Neural crest cell (in vitro differentiated cells): ENCODE results near the gene ADM. TPM values are rescaled to one million over a fixed set of nuclear protein-coding genes. Genes with fewer than 3 reads are reported as not detected.

ENCODE experiments used
- DNase-seq: peaks from one replicate; pipeline ENCODE4 v3.0.0; 2021; ENCODE audit warnings: low read depth, mixed read lengths, low spot score
- H3K27ac Mint-ChIP-seq: one replicate; pipeline ENCODE4 v1.8.0; 2021; ENCODE audit warnings: mild to moderate bottlenecking, mixed read lengths; ENCODE audit not compliant: unreplicated experiment
- H3K27me3 Mint-ChIP-seq: 2 replicates; pipeline ENCODE4 v1.8.0; 2021; ENCODE audit warnings: low read depth, mild to moderate bottlenecking, mixed read lengths
- H3K36me3 Mint-ChIP-seq: 2 replicates; pipeline ENCODE4 v1.8.0; 2021; ENCODE audit warnings: low read depth, mild to moderate bottlenecking, mixed read lengths
- H3K4me1 Mint-ChIP-seq: 2 replicates; pipeline ENCODE4 v1.8.0; 2021; ENCODE audit warnings: mixed read lengths
- H3K4me3 Mint-ChIP-seq: one replicate; pipeline ENCODE4 v1.8.0; 2021; ENCODE audit warnings: mild to moderate bottlenecking, mixed read lengths
- H3K9me3 Mint-ChIP-seq: 2 replicates; pipeline ENCODE4 v1.8.0; 2021; ENCODE audit warnings: mixed read lengths
- CTCF ChIP-seq: fragments of 200-600 bp; sonication (generic); conservative IDR thresholded peaks from 2 replicates; pipeline ENCODE4 v1.5.0; 2021; ENCODE audit warnings: antibody characterized with exemption, mild to moderate bottlenecking
- total RNA-seq: library from RNA; stranded (reverse); gene quantifications from 2 replicates; pipeline ENCODE4 v1.2.1, GENCODE V29; 2021

ADM gene
- total RNA-seq, 1 donor from 2014 or later: 13.9 TPM

- no peaks in the 10 kb centered on the region for H3K9me3 Mint-ChIP-seq
- peaks cover 22% of the 10 kb centered on the region for H3K27me3 Mint-ChIP-seq
- H3K4me3 Mint-ChIP-seq: peak overlapping the region; percentile 88
- H3K4me1 Mint-ChIP-seq: peaks cover 28% of the 10 kb centered on the region
- H3K27ac Mint-ChIP-seq: no peak overlapping the region
- no peaks in the 10 kb centered on the region for H3K36me3 Mint-ChIP-seq
- DNase-seq: no peak
- no peak for TF ChIP-seq CTCF
Observed at GRCh38 chr11:10291801-10292638, 12.9 kb upstream of the ADM start.

GRCh38 chr11:10293423-10294289, 11.2 kb upstream of the ADM start, which contains the start of gene SBF2:
Gene SBF2, minus strand, starts transcription at chr11:10294219. Its CDS starts 150 bp downstream, at chr11:10294069.
- Mint-ChIP-seq H3K27ac (peak within 1 kb of the TSS; percentile 91), H3K4me1 (peaks cover 28% of the 10 kb centered on the region), H3K9me3 (no peaks in the 10 kb centered on the region), H3K36me3 (no peaks in the 10 kb centered on the region), H3K4me3 (peak within 1 kb of the TSS; percentile 97), H3K27me3 (peaks cover 30% of the 10 kb centered on the region)
- TF ChIP-seq CTCF: no peak
- peak; percentile 75 for DNase-seq

- H3K27me3 Mint-ChIP-seq: peaks cover 35% of the 10 kb centered on the region
- no peaks in the 10 kb centered on the region for H3K9me3 Mint-ChIP-seq
- no peak for TF ChIP-seq CTCF
- peak overlapping the region; percentile 91 for H3K27ac Mint-ChIP-seq
- DNase-seq: no peak
- H3K4me1 Mint-ChIP-seq: peaks cover 28% of the 10 kb centered on the region
- no peaks in the 10 kb centered on the region for H3K36me3 Mint-ChIP-seq
- peak overlapping the region; percentile 97 for H3K4me3 Mint-ChIP-seq
Observed at GRCh38 chr11:10294290-10294953, 10.5 kb upstream of the ADM start.

- Mint-ChIP-seq H3K27ac (peak overlapping the region; percentile 17), H3K4me1 (peaks cover 24% of the 10 kb centered on the region), H3K36me3 (no peaks in the 10 kb centered on the region), H3K4me3 (peak overlapping the region; percentile 89), H3K9me3 (no peaks in the 10 kb centered on the region), H3K27me3 (peaks cover 41% of the 10 kb centered on the region)
- DNase-seq: no peak
- no peak for TF ChIP-seq CTCF
Observed at GRCh38 chr11:10295064-10295901, 9.6 kb upstream of the ADM start.
